ENCODE measurements around the gene MYO5A.
"Not testable (repeated sequence)": the region's sequence is repeated elsewhere in the genome, so short reads cannot be mapped to it uniquely, and the experiment has no call there.

The MYO5A gene

GRCh38 chr15:52464040-52464439 lies 64.6 kb downstream of the MYO5A start:
- no peak for DNase-seq (ENCODE audit: low read depth, low spot score)
- no peak overlapping the region for H3K4me3 ChIP-seq (ENCODE audit: low read depth, low read length)
- in situ Hi-C loops (cut with HindIII; ENCODE audit: low sequenced_read_pairs) = no loop called here
- TF ChIP-seq CTCF (IDR thresholded peaks at IDR 0.05; ENCODE audit: low read depth, low read length) = no peak

GRCh38 chr15:52463638-52464037 lies 65.0 kb downstream of the MYO5A start:
- no peak for DNase-seq (ENCODE audit: low read depth, low spot score)
- TF ChIP-seq CTCF (IDR thresholded peaks at IDR 0.05; ENCODE audit: low read depth, low read length) = peak; percentile 10

GRCh38 chr15:52462806-52463360 lies 65.8 kb downstream of the MYO5A start:
- in situ Hi-C loops (cut with HindIII; ENCODE audit: low sequenced_read_pairs) = no loop called here
- no peak overlapping the region for H3K4me3 ChIP-seq (ENCODE audit: low read depth, low read length)
- TF ChIP-seq CTCF (IDR thresholded peaks at IDR 0.05; ENCODE audit: low read depth, low read length) = no peak
- DNase-seq (ENCODE audit: low read depth, low spot score) = no peak

More at GRCh38 chr15:52463638-52464037, 65.0 kb downstream of the MYO5A start:
- in situ Hi-C loops (cut with HindIII; ENCODE audit: low sequenced_read_pairs) = no loop called here
- H3K4me3 ChIP-seq (ENCODE audit: low read depth, low read length) = no peak overlapping the region

- DNase-seq (ENCODE audit: low read depth, low spot score); H3K4me3 ChIP-seq (ENCODE audit: low read depth, low read length); in situ Hi-C loops (cut with HindIII; ENCODE audit: low sequenced_read_pairs): not testable (repeated sequence)
Measured at GRCh38 chr15:52459701-52460100, 69.0 kb downstream of the MYO5A start.

GRCh38 chr15:52459265-52459664 lies 69.4 kb downstream of the MYO5A start:
- H3K4me3 ChIP-seq (ENCODE audit: low read depth, low read length); DNase-seq (ENCODE audit: low read depth, low spot score); in situ Hi-C loops (cut with HindIII; ENCODE audit: low sequenced_read_pairs): not testable (repeated sequence)

GRCh38 chr15:52448011-52448890 lies 80.4 kb downstream of the MYO5A start:
- TF ChIP-seq CTCF (IDR thresholded peaks at IDR 0.05; ENCODE audit: low read depth, low read length) = no peak
- peak; percentile 19 for DNase-seq (ENCODE audit: low read depth, low spot score)
- H3K4me3 ChIP-seq (ENCODE audit: low read depth, low read length) = no peak overlapping the region
- in situ Hi-C loops (cut with HindIII; ENCODE audit: low sequenced_read_pairs) = no loop called here

GRCh38 chr15:52445954-52446353 lies 82.7 kb downstream of the MYO5A start:
- no peak overlapping the region for H3K4me3 ChIP-seq (ENCODE audit: low read depth, low read length)
- DNase-seq (ENCODE audit: low read depth, low spot score) = no peak
- in situ Hi-C loops (cut with HindIII; ENCODE audit: low sequenced_read_pairs) = no loop called here
- TF ChIP-seq CTCF (IDR thresholded peaks at IDR 0.05; ENCODE audit: low read depth, low read length) = no peak

Data from astrocyte of the spinal cord (primary cell).